COLO668 (cell line): ENCODE results near the gene TCOF1.

Experiments
- DNase-seq: peaks from one replicate; lab custom pipeline; 2025; ENCODE audit not compliant: unreplicated experiment; lab: John Stamatoyannopoulos, UW

The TCOF1 gene

GRCh38 chr5:150322202-150322601 is 35.3 kb upstream of the TCOF1 start:
- DNase-seq = no peak

GRCh38 chr5:150323092-150323491 is 34.4 kb upstream of the TCOF1 start:
- DNase-seq = no peak

GRCh38 chr5:150323819-150324218 is 33.7 kb upstream of the TCOF1 start:
- no peak for DNase-seq

GRCh38 chr5:150325426-150325825 is 32.1 kb upstream of the TCOF1 start:
- DNase-seq = no peak

- no peak for DNase-seq
These were observed 30.8 kb upstream of the TCOF1 start for GRCh38 chr5:150326707-150327106.

GRCh38 chr5:150327139-150327538 is 30.4 kb upstream of the TCOF1 start:
- DNase-seq = no peak

- no peak for DNase-seq
These were observed 29.0 kb upstream of the TCOF1 start for GRCh38 chr5:150328515-150328914.

- DNase-seq = no peak
These were observed 28.5 kb upstream of the TCOF1 start for GRCh38 chr5:150329038-150329437.

GRCh38 chr5:150329881-150330876 is 27.3 kb upstream of the TCOF1 start:
- no peak for DNase-seq

GRCh38 chr5:150333400-150333799 is 24.1 kb upstream of the TCOF1 start:
- DNase-seq = no peak

- DNase-seq = no peak
These were observed 21.7 kb upstream of the TCOF1 start for GRCh38 chr5:150335778-150336177.

- DNase-seq = no peak
These were observed 19.0 kb upstream of the TCOF1 start for GRCh38 chr5:150338546-150338945.

- DNase-seq = no peak
These were observed 18.3 kb upstream of the TCOF1 start for GRCh38 chr5:150339165-150339564.

- no peak for DNase-seq
These were observed 17.7 kb upstream of the TCOF1 start for GRCh38 chr5:150339841-150340240.

- no peak for DNase-seq
These were observed 16.8 kb upstream of the TCOF1 start for GRCh38 chr5:150340614-150341255.

- DNase-seq = no peak
These were observed 16.2 kb upstream of the TCOF1 start for GRCh38 chr5:150341331-150341730.

- no peak for DNase-seq
These were observed 15.5 kb upstream of the TCOF1 start for GRCh38 chr5:150341989-150342388.

- no peak for DNase-seq
These were observed 14.9 kb upstream of the TCOF1 start for GRCh38 chr5:150342583-150342982.

GRCh38 chr5:150343994-150344631 is 13.4 kb upstream of the TCOF1 start:
- no peak for DNase-seq

- DNase-seq = no peak
These were observed 11.8 kb upstream of the TCOF1 start for GRCh38 chr5:150345716-150346115.

GRCh38 chr5:150346592-150346991 is 10.9 kb upstream of the TCOF1 start:
- DNase-seq = no peak

- DNase-seq = no peak
These were observed 10.5 kb upstream of the TCOF1 start for GRCh38 chr5:150347003-150347402.
